HepG2 (cell line): ENCODE data around the gene FAH. TPM values are rescaled to one million over a fixed set of nuclear protein-coding genes. Genes with fewer than 3 reads are reported as not detected.
"Not testable (repeated sequence)": the region's sequence is repeated elsewhere in the genome, so short reads cannot be mapped to it uniquely, and the experiment has no call there.

Experiments used
- ATAC-seq: fragments of 200-7000 bp; cut with Tn5 transposase; 3 replicates; pipeline ENCODE4 v1.9.1; 2020; ENCODE audit warnings: mild to moderate bottlenecking, moderate library complexity
- BruUV-seq: library from RNA; stranded (reverse); fragments of 400-500 nt; replicated peaks from 2 replicates; lab custom pipeline; 2021; lab: Mats Ljungman, UMichigan
- CTCF ChIA-PET: fragments of 300-600 bp; formaldehyde crosslinking; extraction: SDS; loops from one replicate; lab custom pipeline; 2021; ENCODE audit warnings: low total read pairs, inconsistent platforms, low intra/inter-chr PET ratio; lab: Yijun Ruan, JAX
- POLR2A ChIA-PET: fragments of 350-600 bp; sonication (Branson Sonifier 250); formaldehyde crosslinking; loops from one replicate; lab custom pipeline; 2020; ENCODE audit warnings: antibody characterized with exemption, inconsistent platforms; lab: Yijun Ruan, JAX
- DNase-seq: peaks from one replicate; pipeline ENCODE4 v3.0.0-alpha.2; 2015; ENCODE audit warnings: low spot score
- FAIRE-seq: peaks from 3 replicates; lab custom pipeline; 2011; peaks lifted over from hg19 to GRCh38; lab: Jason Lieb, UNC
- H2AFZ ChIP-seq: one replicate; pipeline ENCODE4 v1.6.1; 2011; ENCODE audit warnings: low read length, inconsistent platforms
- H3K27ac ChIP-seq: fragments of 300-600 bp; 3 replicates; pipeline ENCODE4 v1.8.0; 2011; ENCODE audit warnings: mixed run types, mild to moderate bottlenecking, mixed read lengths, low read length, inconsistent platforms; ENCODE audit not compliant: insufficient read depth; ENCODE audit errors: extremely low read length
- H3K27me3 ChIP-seq, 2 experiments: fragments of 200-600 bp in 1 of 2; 2 replicates in 1 of 2; 3 replicates in 1 of 2; pipeline versions ENCODE4 v1.6.0 to v1.8.0; 2011; ENCODE audit warnings: low read length in 2 of 2, mild to moderate bottlenecking in 2 of 2, moderate library complexity in 2 of 2, inconsistent platforms in 1 of 2; ENCODE audit not compliant: insufficient read depth in 2 of 2, control insufficient read depth in 1 of 2
- H3K36me3 ChIP-seq, 2 experiments: fragments of 200-600 bp in 1 of 2; replicated peaks in 1 of 2; 2 replicates in 1 of 2; 3 replicates in 1 of 2; pipeline versions ENCODE4 v1.5.1 to v1.8.0; 2011; ENCODE audit warnings: low read length in 2 of 2, inconsistent platforms in 1 of 2; ENCODE audit not compliant: insufficient read depth in 2 of 2, control insufficient read depth in 1 of 2
- H3K4me1 ChIP-seq: 2 replicates; pipeline ENCODE4 v1.5.1; 2012; ENCODE audit warnings: low read length, inconsistent platforms; ENCODE audit not compliant: insufficient read depth
- H3K4me2 ChIP-seq: 2 replicates; pipeline ENCODE4 v1.6.0; 2011; ENCODE audit warnings: low read depth, low read length, inconsistent platforms
- H3K4me3 ChIP-seq, 3 experiments: fragments of 200-600 bp in 1 of 3; sonication (generic), shearing (Covaris generic) in 1 of 3; replicated peaks in 1 of 3; 2 replicates each; pipeline ENCODE4 v1.5.1; 2011 to 2016; ENCODE audit warnings: low read length in 3 of 3, inconsistent platforms in 2 of 3, low read depth in 2 of 3, mild to moderate bottlenecking in 2 of 3, control low read depth in 1 of 3, mixed read lengths in 1 of 3; ENCODE audit not compliant: insufficient read depth in 1 of 3
- H3K79me2 ChIP-seq: one replicate; pipeline ENCODE4 v1.6.1; 2011; ENCODE audit warnings: low read length, inconsistent platforms; ENCODE audit not compliant: insufficient read depth
- H3K9ac ChIP-seq: 2 replicates; pipeline ENCODE4 v1.6.0; 2011; ENCODE audit warnings: mild to moderate bottlenecking, low read depth, low read length, inconsistent platforms; ENCODE audit not compliant: insufficient read depth
- H3K9me3 ChIP-seq: 2 replicates; pipeline ENCODE4 v1.5.1; 2012; ENCODE audit warnings: mild to moderate bottlenecking, low read length
- H4K20me1 ChIP-seq: 2 replicates; pipeline ENCODE4 v1.6.0; 2011; ENCODE audit warnings: inconsistent platforms, mild to moderate bottlenecking, low read length, moderate library complexity; ENCODE audit not compliant: insufficient read depth
- WGBS: methylation state at CpG from one replicate; pipeline ENCODE4 v1.1.6; 2017; ENCODE audit warnings: low lambda C conversion rate; 5-methylcytosine and 5-hydroxymethylcytosine counted together
- in situ Hi-C: cut with HindIII; loops from 2 replicates; pipeline ENCODE4 v1.10.0; 2017; ENCODE audit warnings: low pct_unique_long_range_greater_than_20kb; ENCODE audit not compliant: extremely low pct_ligation_motif_present
- intact Hi-C: fragments of 100-400 bp; cut with micrococcal nuclease; formaldehyde crosslinking; loops from one replicate; pipeline ENCODE4 v1.10.0; 2022; ENCODE audit not compliant: unreplicated experiment
- polyA plus RNA-seq, 8 experiments: library from polyadenylated mRNA; depleted of rRNA in 3 of 8; stranded (reverse) in 7 of 8; unstranded in 1 of 8; fragments of >200 nt; fragmentation: Illumina TruSeq in 4 of 8; extraction: Trizol in 4 of 8; gene quantifications; 2 replicates each; pipeline versions ENCODE4 v1.2.1 to v1.2.3, GENCODE V29; 2011 to 2016; ENCODE audit warnings: low read depth in 4 of 8, missing spikeins in 1 of 8, mixed read lengths in 1 of 8; ENCODE audit not compliant: insufficient read depth in 1 of 8
- total RNA-seq, 5 experiments: library from RNA; depleted of rRNA; stranded (reverse); fragments of >200 nt; fragmentation: Illumina TruSeq; extraction: Trizol; gene quantifications; 2 replicates each; pipeline ENCODE4 v1.2.3, GENCODE V29; 2016; ENCODE audit warnings: low read depth in 1 of 5
- TF ChIP-seq, protein P1 (sequence below): sonication (generic); formaldehyde crosslinking; IDR thresholded peaks from 2 replicates; pipeline ENCODE4 v1.9.0; 2021; ENCODE audit warnings: mild to moderate bottlenecking, missing genetic modification reagents
- TF ChIP-seq, protein P2 (sequence below): sonication (generic); formaldehyde crosslinking; IDR thresholded peaks from 2 replicates; pipeline ENCODE4 v1.9.0; 2021; ENCODE audit warnings: missing genetic modification reagents, mild to moderate bottlenecking, borderline replicate concordance
- TF ChIP-seq, protein P3 (sequence below): sonication (generic); formaldehyde crosslinking; IDR thresholded peaks from 2 replicates; pipeline ENCODE4 v1.4.0; 2020; ENCODE audit warnings: low read depth, missing genetic modification reagents
- TF ChIP-seq, protein P4 (sequence below): sonication (generic); formaldehyde crosslinking; IDR thresholded peaks from 2 replicates; pipeline ENCODE4 v1.8.1; 2023; ENCODE audit warnings: missing genetic modification reagents, mild to moderate bottlenecking, borderline replicate concordance

Gene FAH
- total and polyA plus RNA-seq, 2 of the 13 experiments (the other 11 are each of a cell fraction or from before 2014, with no cell fraction given) = 36.6 to 75.0 TPM

DNA sequence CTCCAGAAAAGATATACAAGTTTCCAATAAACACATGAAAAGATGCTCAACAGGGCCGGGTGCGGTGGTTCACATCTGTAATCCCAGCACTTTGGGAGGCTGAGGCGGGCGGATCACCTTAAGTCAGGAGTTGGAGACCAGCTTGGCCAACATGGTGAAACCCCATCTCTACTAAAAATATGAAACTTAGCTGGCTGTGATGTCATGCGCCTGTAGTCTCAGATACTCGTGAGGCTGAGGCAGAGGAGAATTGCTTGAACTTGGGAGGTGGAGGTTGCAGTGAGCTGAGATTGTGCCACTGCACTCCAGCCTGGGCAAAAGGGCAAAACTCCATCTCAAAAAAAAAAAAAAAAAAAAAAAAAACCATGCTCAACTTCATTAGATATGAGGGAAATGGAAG is 25.5 kb upstream of the FAH start:
- POLR2A ChIA-PET, H3K4me3 ChIP-seq, BruUV-seq, H3K9ac ChIP-seq, intact Hi-C loops, FAIRE-seq, H3K79me2 ChIP-seq, H3K4me2 ChIP-seq, H3K27ac ChIP-seq, H3K4me1 ChIP-seq, H3K27me3 ChIP-seq, DNase-seq, CTCF ChIA-PET, ATAC-seq, in situ Hi-C loops, H3K9me3 ChIP-seq, H4K20me1 ChIP-seq, H2AFZ ChIP-seq: not testable (repeated sequence)
- H3K36me3 ChIP-seq = peaks cover 6 to 20% of the 10 kb centered on the region in 2 experiments; a peak in 4 of 5 replicates
- 97% methylated on average over 6 of the region's 6 CpGs for WGBS

DNA sequence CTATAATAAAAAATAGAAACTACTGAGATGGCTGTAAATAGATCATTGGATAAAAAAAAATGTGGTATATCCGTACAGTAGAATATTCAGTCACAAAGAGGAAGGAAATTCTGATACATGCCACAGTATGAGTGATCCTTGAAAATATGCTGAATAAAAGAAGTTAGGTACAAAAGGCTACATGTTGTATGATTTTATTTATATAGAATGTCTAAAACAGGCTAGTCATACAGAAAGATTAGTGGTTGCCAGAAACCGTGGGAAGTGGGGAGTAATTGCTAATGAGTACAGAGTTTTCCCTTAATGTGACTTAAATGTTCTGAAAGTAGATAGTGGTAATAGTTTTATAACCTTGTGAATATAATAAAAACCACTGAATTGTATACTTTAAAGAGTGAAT is 24.9 kb upstream of the FAH start:
- Histone ChIP-seq H3K9me3 (no peaks in the 10 kb centered on the region), H3K79me2 (no peaks in the 10 kb centered on the region), H3K4me3 (no peak overlapping the region), H4K20me1 (no peaks in the 10 kb centered on the region), H3K27ac (no peak overlapping the region), H3K9ac (no peak overlapping the region), H3K36me3 (peaks cover 6 to 15% of the 10 kb centered on the region in 2 experiments; a peak in 4 of 5 replicates), H3K4me1 (no peaks in the 10 kb centered on the region), H2AFZ (no peak overlapping the region), H3K27me3 (no peaks in the 10 kb centered on the region), H3K4me2 (no peak overlapping the region)
- BruUV-seq = no TSS peak
- ChIA-PET CTCF (no interaction called here), POLR2A (no interaction called here)
- intact Hi-C loops (no loop called here), in situ Hi-C loops (no loop called here)
- FAIRE-seq = no peak
- 96% methylated on average over 2 of the region's 2 CpGs for WGBS
- DNase-seq = no peak
- no peak for ATAC-seq
- TF ChIP-seq, protein P1, sequence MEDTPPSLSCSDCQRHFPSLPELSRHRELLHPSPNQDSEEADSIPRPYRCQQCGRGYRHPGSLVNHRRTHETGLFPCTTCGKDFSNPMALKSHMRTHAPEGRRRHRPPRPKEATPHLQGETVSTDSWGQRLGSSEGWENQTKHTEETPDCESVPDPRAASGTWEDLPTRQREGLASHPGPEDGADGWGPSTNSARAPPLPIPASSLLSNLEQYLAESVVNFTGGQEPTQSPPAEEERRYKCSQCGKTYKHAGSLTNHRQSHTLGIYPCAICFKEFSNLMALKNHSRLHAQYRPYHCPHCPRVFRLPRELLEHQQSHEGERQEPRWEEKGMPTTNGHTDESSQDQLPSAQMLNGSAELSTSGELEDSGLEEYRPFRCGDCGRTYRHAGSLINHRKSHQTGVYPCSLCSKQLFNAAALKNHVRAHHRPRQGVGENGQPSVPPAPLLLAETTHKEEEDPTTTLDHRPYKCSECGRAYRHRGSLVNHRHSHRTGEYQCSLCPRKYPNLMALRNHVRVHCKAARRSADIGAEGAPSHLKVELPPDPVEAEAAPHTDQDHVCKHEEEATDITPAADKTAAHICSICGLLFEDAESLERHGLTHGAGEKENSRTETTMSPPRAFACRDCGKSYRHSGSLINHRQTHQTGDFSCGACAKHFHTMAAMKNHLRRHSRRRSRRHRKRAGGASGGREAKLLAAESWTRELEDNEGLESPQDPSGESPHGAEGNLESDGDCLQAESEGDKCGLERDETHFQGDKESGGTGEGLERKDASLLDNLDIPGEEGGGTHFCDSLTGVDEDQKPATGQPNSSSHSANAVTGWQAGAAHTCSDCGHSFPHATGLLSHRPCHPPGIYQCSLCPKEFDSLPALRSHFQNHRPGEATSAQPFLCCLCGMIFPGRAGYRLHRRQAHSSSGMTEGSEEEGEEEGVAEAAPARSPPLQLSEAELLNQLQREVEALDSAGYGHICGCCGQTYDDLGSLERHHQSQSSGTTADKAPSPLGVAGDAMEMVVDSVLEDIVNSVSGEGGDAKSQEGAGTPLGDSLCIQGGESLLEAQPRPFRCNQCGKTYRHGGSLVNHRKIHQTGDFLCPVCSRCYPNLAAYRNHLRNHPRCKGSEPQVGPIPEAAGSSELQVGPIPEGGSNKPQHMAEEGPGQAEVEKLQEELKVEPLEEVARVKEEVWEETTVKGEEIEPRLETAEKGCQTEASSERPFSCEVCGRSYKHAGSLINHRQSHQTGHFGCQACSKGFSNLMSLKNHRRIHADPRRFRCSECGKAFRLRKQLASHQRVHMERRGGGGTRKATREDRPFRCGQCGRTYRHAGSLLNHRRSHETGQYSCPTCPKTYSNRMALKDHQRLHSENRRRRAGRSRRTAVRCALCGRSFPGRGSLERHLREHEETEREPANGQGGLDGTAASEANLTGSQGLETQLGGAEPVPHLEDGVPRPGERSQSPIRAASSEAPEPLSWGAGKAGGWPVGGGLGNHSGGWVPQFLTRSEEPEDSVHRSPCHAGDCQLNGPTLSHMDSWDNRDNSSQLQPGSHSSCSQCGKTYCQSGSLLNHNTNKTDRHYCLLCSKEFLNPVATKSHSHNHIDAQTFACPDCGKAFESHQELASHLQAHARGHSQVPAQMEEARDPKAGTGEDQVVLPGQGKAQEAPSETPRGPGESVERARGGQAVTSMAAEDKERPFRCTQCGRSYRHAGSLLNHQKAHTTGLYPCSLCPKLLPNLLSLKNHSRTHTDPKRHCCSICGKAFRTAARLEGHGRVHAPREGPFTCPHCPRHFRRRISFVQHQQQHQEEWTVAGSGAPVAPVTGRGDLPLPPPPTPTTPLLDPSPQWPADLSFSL = no peak
- TF ChIP-seq, protein P2, sequence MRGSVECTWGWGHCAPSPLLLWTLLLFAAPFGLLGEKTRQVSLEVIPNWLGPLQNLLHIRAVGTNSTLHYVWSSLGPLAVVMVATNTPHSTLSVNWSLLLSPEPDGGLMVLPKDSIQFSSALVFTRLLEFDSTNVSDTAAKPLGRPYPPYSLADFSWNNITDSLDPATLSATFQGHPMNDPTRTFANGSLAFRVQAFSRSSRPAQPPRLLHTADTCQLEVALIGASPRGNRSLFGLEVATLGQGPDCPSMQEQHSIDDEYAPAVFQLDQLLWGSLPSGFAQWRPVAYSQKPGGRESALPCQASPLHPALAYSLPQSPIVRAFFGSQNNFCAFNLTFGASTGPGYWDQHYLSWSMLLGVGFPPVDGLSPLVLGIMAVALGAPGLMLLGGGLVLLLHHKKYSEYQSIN (CRISPR knock-in tag) = no peak
- TF ChIP-seq, protein P3, sequence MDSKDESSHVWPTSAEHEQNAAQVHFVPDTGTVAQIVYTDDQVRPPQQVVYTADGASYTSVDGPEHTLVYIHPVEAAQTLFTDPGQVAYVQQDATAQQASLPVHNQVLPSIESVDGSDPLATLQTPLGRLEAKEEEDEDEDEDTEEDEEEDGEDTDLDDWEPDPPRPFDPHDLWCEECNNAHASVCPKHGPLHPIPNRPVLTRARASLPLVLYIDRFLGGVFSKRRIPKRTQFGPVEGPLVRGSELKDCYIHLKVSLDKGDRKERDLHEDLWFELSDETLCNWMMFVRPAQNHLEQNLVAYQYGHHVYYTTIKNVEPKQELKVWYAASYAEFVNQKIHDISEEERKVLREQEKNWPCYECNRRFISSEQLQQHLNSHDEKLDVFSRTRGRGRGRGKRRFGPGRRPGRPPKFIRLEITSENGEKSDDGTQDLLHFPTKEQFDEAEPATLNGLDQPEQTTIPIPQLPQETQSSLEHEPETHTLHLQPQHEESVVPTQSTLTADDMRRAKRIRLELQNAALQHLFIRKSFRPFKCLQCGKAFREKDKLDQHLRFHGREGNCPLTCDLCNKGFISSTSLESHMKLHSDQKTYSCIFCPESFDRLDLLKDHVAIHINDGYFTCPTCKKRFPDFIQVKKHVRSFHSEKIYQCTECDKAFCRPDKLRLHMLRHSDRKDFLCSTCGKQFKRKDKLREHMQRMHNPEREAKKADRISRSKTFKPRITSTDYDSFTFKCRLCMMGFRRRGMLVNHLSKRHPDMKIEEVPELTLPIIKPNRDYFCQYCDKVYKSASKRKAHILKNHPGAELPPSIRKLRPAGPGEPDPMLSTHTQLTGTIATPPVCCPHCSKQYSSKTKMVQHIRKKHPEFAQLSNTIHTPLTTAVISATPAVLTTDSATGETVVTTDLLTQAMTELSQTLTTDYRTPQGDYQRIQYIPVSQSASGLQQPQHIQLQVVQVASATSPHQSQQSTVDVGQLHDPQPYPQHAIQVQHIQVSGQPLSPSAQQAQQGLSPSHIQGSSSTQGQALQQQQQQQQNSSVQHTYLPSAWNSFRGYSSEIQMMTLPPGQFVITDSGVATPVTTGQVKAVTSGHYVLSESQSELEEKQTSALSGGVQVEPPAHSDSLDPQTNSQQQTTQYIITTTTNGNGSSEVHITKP (CRISPR knock-in tag) = no peak
- TF ChIP-seq, protein P4, sequence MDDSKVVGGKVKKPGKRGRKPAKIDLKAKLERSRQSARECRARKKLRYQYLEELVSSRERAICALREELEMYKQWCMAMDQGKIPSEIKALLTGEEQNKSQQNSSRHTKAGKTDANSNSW (CRISPR knock-in tag) = no peak
